Measurements from ENCODE around the gene OSMR. TPM values are rescaled to one million over a fixed set of nuclear protein-coding genes. Genes with fewer than 3 reads are reported as not detected.

The OSMR gene
- total and polyA plus RNA-seq, 9 of the 15 experiments (the other 6 are each of a cell fraction or from before 2014, with no cell fraction given): 0.18 to 1.7 (median 0.94) TPM

- TF ChIP-seq DEAF1 (CRISPR knock-in tag; IDR thresholded peaks at IDR 0.05) (peak; percentile 94), REST (IDR thresholded peaks at IDR 0.05; ENCODE audit: borderline replicate concordance) (peak; percentile 88), REST (CRISPR knock-in tag; IDR thresholded peaks at IDR 0.05; ENCODE audit: low read depth) (no peak), ZFP36 (IDR thresholded peaks at IDR 0.05; ENCODE audit: low read depth, low read length, partially characterized antibody) (peak; percentile 23), MAZ (CRISPR knock-in tag; conservative IDR thresholded peaks at IDR 0.05 in 1 of 2, IDR thresholded peaks at IDR 0.05 in 1 of 2) (peak; percentile 27 to 60; a peak in 2 of 4 replicates), UBTF (IDR thresholded peaks at IDR 0.05; ENCODE audit: borderline replicate concordance in 1 of 2, low read depth in 2 of 2, low read length in 2 of 2) (0 out of 4 replicates have a peak, but pooled peaks of 1 of the 2 experiments have one; percentile 12), ZNF384 (IDR thresholded peaks at IDR 0.05; ENCODE audit: low read depth, low read length) (peak; percentile 74), MAFF (IDR thresholded peaks at IDR 0.05; ENCODE audit: low read length) (0 out of 2 replicates have a peak, but pooled peaks have one; percentile 1), THRA (IDR thresholded peaks at IDR 0.05) (no peak), ZNF311 (CRISPR knock-in tag; IDR thresholded peaks at IDR 0.05) (0 out of 2 replicates have a peak, but pooled peaks have one; percentile 9), NEUROD1 (IDR thresholded peaks at IDR 0.05; ENCODE audit: borderline replicate concordance, low read depth, low read length, partially characterized antibody) (peak; percentile 15)
Observed at GRCh38 chr5:38809388-38810359, 36.1 kb upstream of the OSMR start (continued).
